Common myeloid progenitor, CD34-positive (primary cell): ENCODE measurements around the gene MKS1.

ENCODE experiments used
- CTCF ChIA-PET: fragments of 350-600 bp; sonication (Branson Sonifier 250); formaldehyde crosslinking; loops from one replicate; lab custom pipeline; 2021; ENCODE audit warnings: antibody characterized with exemption; lab: Charles Lee
- POLR2A ChIA-PET: fragments of 350-600 bp; sonication (Branson Sonifier 250); formaldehyde crosslinking; loops from one replicate; lab custom pipeline; 2021; ENCODE audit warnings: antibody characterized with exemption; lab: Charles Lee
- DNase-seq, 3 donors: peaks; one replicate each; pipeline versions ENCODE4 v3.0.0 to v3.0.0-alpha.2; 2013
- H3K27ac ChIP-seq, 2 experiments: 1 replicate in 1 of 2; 2 replicates in 1 of 2; pipeline ENCODE4 v1.7.0; 2013; ENCODE audit warnings: inconsistent platforms in 2 of 2, low read length in 2 of 2, mild to moderate bottlenecking in 2 of 2, low read depth in 1 of 2, moderate library complexity in 1 of 2; ENCODE audit not compliant: severe bottlenecking in 2 of 2, insufficient read depth in 1 of 2, poor library complexity in 1 of 2
- H3K27me3 ChIP-seq, 5 experiments: replicated peaks in 2 of 5; 1 replicate in 3 of 5; 2 replicates in 2 of 5; pipeline versions ENCODE4 v1.6.1 to v1.7.0; 2013; ENCODE audit warnings: low read length in 4 of 5, mild to moderate bottlenecking in 2 of 5, moderate library complexity in 2 of 5, inconsistent platforms in 1 of 5; ENCODE audit not compliant: insufficient read depth in 5 of 5, control insufficient read depth in 4 of 5
- H3K36me3 ChIP-seq, 4 experiments: 1 replicate in 2 of 4; 2 replicates in 2 of 4; pipeline versions ENCODE4 v1.6.1 to v1.7.0; 2013; ENCODE audit warnings: low read length in 3 of 4, control low read depth in 1 of 4, mild to moderate bottlenecking in 1 of 4; ENCODE audit not compliant: control insufficient read depth in 4 of 4, insufficient read depth in 4 of 4
- H3K4me1 ChIP-seq, 4 experiments: 1 replicate in 3 of 4; 2 replicates in 1 of 4; pipeline versions ENCODE4 v1.6.1 to v1.7.1; 2013; ENCODE audit warnings: low read length in 3 of 4, mild to moderate bottlenecking in 3 of 4, control low read depth in 1 of 4, inconsistent platforms in 1 of 4, moderate library complexity in 1 of 4; ENCODE audit not compliant: control insufficient read depth in 4 of 4, insufficient read depth in 4 of 4; ENCODE audit errors: control extremely low read depth in 1 of 4
- H3K4me3 ChIP-seq, 7 experiments: 1 replicate in 4 of 7; 2 replicates in 3 of 7; pipeline versions ENCODE4 v1.5.1 to v1.7.0; 2013; ENCODE audit warnings: mild to moderate bottlenecking in 7 of 7, low read length in 6 of 7, moderate library complexity in 6 of 7, inconsistent platforms in 2 of 7, low read depth in 2 of 7, control low read depth in 1 of 7; ENCODE audit not compliant: insufficient read depth in 4 of 7, control insufficient read depth in 1 of 7; ENCODE audit errors: extremely low read depth in 1 of 7
- H3K9me3 ChIP-seq, 5 experiments: 1 replicate in 4 of 5; 2 replicates in 1 of 5; pipeline versions ENCODE4 v1.6.1 to v1.7.1; 2013; ENCODE audit warnings: low read length in 4 of 5, mild to moderate bottlenecking in 2 of 5, inconsistent platforms in 1 of 5, low read depth in 1 of 5, moderate library complexity in 1 of 5; ENCODE audit not compliant: control insufficient read depth in 4 of 5, insufficient read depth in 2 of 5; ENCODE audit errors: control extremely low read depth in 1 of 5
- WGBS: methylation state at CpG from one replicate; pipeline ENCODE4 v1.1.5; 2013; ENCODE audit not compliant: insufficient coverage; 5-methylcytosine and 5-hydroxymethylcytosine counted together

Gene MKS1

GRCh38 chr17:58195518-58196123, 23.4 kb downstream of the MKS1 start:
- no peak for DNase-seq
- H3K9me3 ChIP-seq, result no peaks in the 10 kb centered on the region
- no CpG with 5 or more reads among the region's 5 CpGs for WGBS
- ChIA-PET CTCF (no interaction called here), POLR2A (no interaction called here)
- H3K4me3 ChIP-seq, result no peak overlapping the region
- H3K27ac ChIP-seq, result no peak overlapping the region
- no peaks in the 10 kb centered on the region for H3K36me3 ChIP-seq
- peaks cover 0 to 20% (median 10%) of the 10 kb centered on the region in 5 experiments for H3K27me3 ChIP-seq
- peaks cover 0 to 3% (median 1%) of the 10 kb centered on the region in 4 experiments for H3K4me1 ChIP-seq

- ChIA-PET CTCF (no interaction called here), POLR2A (no interaction called here)
- WGBS, result over 99% methylated on average over 17 of the region's 18 CpGs
- Histone ChIP-seq H3K27me3 (peaks cover 0 to 14% (median 8%) of the 10 kb centered on the region in 5 experiments), H3K27ac (no peak overlapping the region), H3K9me3 (no peaks in the 10 kb centered on the region), H3K4me3 (no peak overlapping the region), H3K4me1 (peaks cover 0 to 14% (median 5%) of the 10 kb centered on the region in 4 experiments), H3K36me3 (no peaks in the 10 kb centered on the region)
- no peak for DNase-seq
Measured at GRCh38 chr17:58193641-58194255, 25.3 kb downstream of the MKS1 start.

- POLR2A ChIA-PET, result no interaction called here
- CTCF ChIA-PET, result interaction anchor here (1.0 to 1.7 kb wide), 3 partner anchors 8 to 20 kb away, joined by 3 to 4 read pairs (median 3); no protein-coding TSS in a partner anchor
- H3K27me3 ChIP-seq, result peaks cover 0 to 12% (median 2%) of the 10 kb centered on the region in 5 experiments
Measured at GRCh38 chr17:58192612-58193011, 26.4 kb downstream of the MKS1 start, which contains the start of gene EPX. Gene EPX (plus strand): TSS chr17:58192726. CDS start chr17:58192847, 121 bp downstream.

GRCh38 chr17:58191241-58191896, 27.7 kb downstream of the MKS1 start:
- H3K4me3 ChIP-seq, result no peak overlapping the region
- peaks cover 0 to 12% (median 7%) of the 10 kb centered on the region in 4 experiments for H3K4me1 ChIP-seq
- ChIA-PET POLR2A (no interaction called here), CTCF (interaction anchor here (0.6 to 1.7 kb wide), 4 partner anchors 9 to 61 kb away, joined by 3 to 8 read pairs (median 4); no protein-coding TSS in a partner anchor)
- peaks cover 0 to 9% (median 0%) of the 10 kb centered on the region in 5 experiments for H3K27me3 ChIP-seq
- H3K36me3 ChIP-seq, result no peaks in the 10 kb centered on the region
- H3K27ac ChIP-seq, result no peak overlapping the region
- WGBS, result 80% methylated on average over 14 of the region's 14 CpGs
- no peak for DNase-seq
- no peaks in the 10 kb centered on the region for H3K9me3 ChIP-seq

More at GRCh38 chr17:58192612-58193011, 26.4 kb downstream of the MKS1 start, which contains the start of gene EPX:
- peaks cover 0 to 14% (median 5%) of the 10 kb centered on the region in 4 experiments for H3K4me1 ChIP-seq
- WGBS, result 63% methylated on average over 3 of the region's 6 CpGs
- H3K27ac ChIP-seq, result no peak within 1 kb of the TSS
- H3K9me3 ChIP-seq, result no peaks in the 10 kb centered on the region
- H3K36me3 ChIP-seq, result no peaks in the 10 kb centered on the region
- no peak within 1 kb of the TSS for H3K4me3 ChIP-seq
- DNase-seq, result no peak

- no peaks in the 10 kb centered on the region for H3K36me3 ChIP-seq
- peak; percentile 54 to 77 (median 73) for DNase-seq
- H3K27ac ChIP-seq, result no peak overlapping the region
- no peak overlapping the region for H3K4me3 ChIP-seq
- ChIA-PET CTCF (interaction anchor here (0.9 to 1.7 kb wide), 4 partner anchors 11 to 60 kb away, joined by 3 to 8 read pairs (median 6); partner anchors contain the start of gene MKS1), POLR2A (no interaction called here)
- no peaks in the 10 kb centered on the region for H3K9me3 ChIP-seq
- 59% methylated on average over 11 of the region's 11 CpGs for WGBS
- H3K4me1 ChIP-seq, result peaks cover 0 to 25% (median 13%) of the 10 kb centered on the region in 4 experiments
- H3K27me3 ChIP-seq, result peaks cover 0 to 4% (median 0%) of the 10 kb centered on the region in 5 experiments
Measured at GRCh38 chr17:58189436-58190146, 29.5 kb downstream of the MKS1 start.

- no peak for DNase-seq
- Histone ChIP-seq H3K36me3 (no peaks in the 10 kb centered on the region), H3K9me3 (no peaks in the 10 kb centered on the region), H3K4me3 (no peak overlapping the region), H3K4me1 (peaks cover 0 to 39% (median 18%) of the 10 kb centered on the region in 4 experiments), H3K27ac (no peak overlapping the region), H3K27me3 (peaks cover 0 to 4% (median 0%) of the 10 kb centered on the region in 5 experiments)
- 83% methylated on average over 3 of the region's 7 CpGs for WGBS
- ChIA-PET CTCF (no interaction called here), POLR2A (no interaction called here)
Measured at GRCh38 chr17:58187675-58188074, 31.4 kb downstream of the MKS1 start.
